Measurements from ENCODE around the gene KRTAP12-4. TPM values are rescaled to one million over a fixed set of nuclear protein-coding genes. Genes with fewer than 3 reads are reported as not detected.
A peak's percentile ranks its signal among the peaks of the same experiment; 100 is the strongest.

Gene KRTAP12-4
- total and polyA plus RNA-seq, 9 of the 15 experiments (the other 6 are each of a cell fraction or from before 2014, with no cell fraction given), result not detected

DNA sequence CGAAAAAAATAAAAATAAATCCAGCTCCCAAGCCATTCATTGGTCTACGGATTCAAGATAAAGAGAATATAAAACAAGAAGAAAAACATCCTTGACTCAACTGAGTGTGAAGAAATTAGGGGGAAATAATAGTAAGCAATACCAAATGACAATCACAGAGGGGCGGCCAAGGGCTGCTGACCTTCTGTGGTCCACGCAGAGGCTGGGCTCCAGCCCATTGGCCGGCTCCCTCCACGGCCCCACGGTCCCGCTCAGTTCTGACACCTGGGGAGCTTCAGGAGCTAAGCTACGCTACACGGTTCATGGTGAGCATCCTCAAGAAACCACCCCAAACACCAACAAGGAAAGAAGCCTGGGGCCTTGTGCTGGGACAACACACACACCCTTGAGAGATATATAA is 42.1 kb upstream of the KRTAP12-4 start:
- Histone ChIP-seq H3K4me3 (no peak overlapping the region), H3K27ac (ENCODE audit: extremely low read depth, low read depth, low read length) (no peak overlapping the region), H3K9ac (ENCODE audit: insufficient read depth in 1 of 2, low read depth in 2 of 2, low read length in 2 of 2) (no peak overlapping the region), H3K79me2 (ENCODE audit: control insufficient read depth, insufficient read depth, low read length) (no peaks in the 10 kb centered on the region), H3K27me3 (ENCODE audit: control insufficient read depth in 2 of 2, insufficient read depth in 2 of 2, low read length in 2 of 2) (peaks cover 33 to 62% of the 10 kb centered on the region in 2 experiments), H4K20me1 (replicated peaks; ENCODE audit: control insufficient read depth, insufficient read depth, low read length) (no peaks in the 10 kb centered on the region), H3K9me3 (replicated peaks; ENCODE audit: control insufficient read depth, insufficient read depth, low read depth, low read length) (no peaks in the 10 kb centered on the region; the same call in 1 of the 2 replicates), H3K4me2 (ENCODE audit: insufficient read depth, low read length) (no peak overlapping the region), H3K4me1 (replicated peaks in 1 of 2; ENCODE audit: control insufficient read depth in 2 of 2, insufficient read depth in 2 of 2, low read length in 2 of 2) (0 out of 5 replicates have a peak, but pooled peaks cover 0 to 4% of the 10 kb centered on the region in 2 experiments), H3K9me1 (ENCODE audit: control insufficient read depth, insufficient read depth, low read length) (peaks cover 3% of the 10 kb centered on the region), H3K36me3 (ENCODE audit: control insufficient read depth, insufficient read depth, low read length) (no peaks in the 10 kb centered on the region), H2AFZ (ENCODE audit: low read depth, low read length) (no peak overlapping the region)
- FAIRE-seq (no peak), DNase-seq (ENCODE audit: extremely low read depth in 1 of 4, low spot score in 3 of 4) (no peak), ATAC-seq (peak; percentile 38; the same call in 2 of the 3 replicates)
- TF ChIP-seq RAD21 (CRISPR knock-in tag; conservative IDR thresholded peaks at IDR 0.05 in 1 of 2, IDR thresholded peaks at IDR 0.05 in 1 of 2) (0 out of 4 replicates have a peak, but pooled peaks of 1 of the 2 experiments have one; percentile 3), TOE1 (IDR thresholded peaks at IDR 0.05; ENCODE audit: borderline replicate concordance) (no peak), TOE1 (CRISPR knock-in tag; IDR thresholded peaks at IDR 0.05; ENCODE audit: borderline replicate concordance, low read depth) (no peak), ZNF165 (CRISPR knock-in tag; IDR thresholded peaks at IDR 0.05; ENCODE audit: borderline replicate concordance) (no peak)
- BruUV-seq (replicated peaks), result no TSS peak
- in situ Hi-C loops (cut with MboI), result no loop called here
- POLR2A ChIA-PET, result interaction anchor here (0.7 to 1.1 kb wide), 3 partner anchors 12 to 86 kb away, joined by 3 to 4 read pairs (median 3); no protein-coding TSS in a partner anchor
- intact Hi-C loops (cut with micrococcal nuclease), result no loop called here
- CTCF ChIA-PET (ENCODE audit: low intra/inter-chr PET ratio), result no interaction called here
- 0% methylated on average over 10 of the region's 10 CpGs for WGBS (ENCODE audit: insufficient coverage, low coverage, missing lambda C conversion rate)

DNA sequence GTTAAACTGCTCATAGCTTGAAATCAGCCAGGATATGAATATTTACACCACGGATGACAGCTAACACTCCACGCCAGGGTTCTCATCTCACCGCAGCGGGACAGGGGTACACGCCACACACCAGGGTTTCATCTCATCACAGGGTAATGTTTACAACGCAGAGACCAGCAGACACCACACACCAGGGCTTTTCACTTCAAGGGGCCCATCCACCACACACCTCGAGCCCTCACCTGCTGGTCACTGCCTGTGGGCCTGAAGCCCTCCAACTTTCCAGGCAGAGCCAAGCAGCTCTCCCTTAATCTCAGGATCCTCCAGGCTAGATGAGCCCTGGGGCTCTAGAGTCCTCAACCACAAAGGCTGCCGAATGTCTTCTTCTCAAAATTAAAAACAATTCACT is 41.2 kb upstream of the KRTAP12-4 start:
- H3K4me2 ChIP-seq (ENCODE audit: insufficient read depth, low read length), result no peak overlapping the region
- H2AFZ ChIP-seq (ENCODE audit: low read depth, low read length), result no peak overlapping the region
- in situ Hi-C loops (cut with MboI) (no loop called here), intact Hi-C loops (cut with micrococcal nuclease) (no loop called here)
- H3K79me2 ChIP-seq (ENCODE audit: control insufficient read depth, insufficient read depth, low read length), result no peaks in the 10 kb centered on the region
- H3K9ac ChIP-seq (ENCODE audit: insufficient read depth in 1 of 2, low read depth in 2 of 2, low read length in 2 of 2), result no peak overlapping the region
- FAIRE-seq (no peak), DNase-seq (ENCODE audit: extremely low read depth in 1 of 4, low spot score in 3 of 4) (no peak), ATAC-seq (no peak)
- no peak overlapping the region for H3K4me3 ChIP-seq
- 0 out of 5 replicates have a peak, but pooled peaks cover 0 to 4% of the 10 kb centered on the region in 2 experiments for H3K4me1 ChIP-seq (replicated peaks in 1 of 2; ENCODE audit: control insufficient read depth in 2 of 2, insufficient read depth in 2 of 2, low read length in 2 of 2)
- H4K20me1 ChIP-seq (replicated peaks; ENCODE audit: control insufficient read depth, insufficient read depth, low read length), result no peaks in the 10 kb centered on the region
- WGBS (ENCODE audit: insufficient coverage, low coverage, missing lambda C conversion rate), result under 1% methylated on average over 8 of the region's 8 CpGs
- TF ChIP-seq PHF21A (IDR thresholded peaks at IDR 0.05; ENCODE audit: borderline replicate concordance, low read depth), result no peak
- TF ChIP-seq ZFX (CRISPR knock-in tag; IDR thresholded peaks at IDR 0.05), result no peak
- no peak for TF ChIP-seq FIP1L1 (IDR thresholded peaks at IDR 0.05; ENCODE audit: low read depth, low read length, poor library complexity, severe bottlenecking)
- no peak for TF ChIP-seq U2AF2 (optimal IDR thresholded peaks at IDR 0.05; ENCODE audit: low read depth, low read length)
- TF ChIP-seq, protein P1, sequence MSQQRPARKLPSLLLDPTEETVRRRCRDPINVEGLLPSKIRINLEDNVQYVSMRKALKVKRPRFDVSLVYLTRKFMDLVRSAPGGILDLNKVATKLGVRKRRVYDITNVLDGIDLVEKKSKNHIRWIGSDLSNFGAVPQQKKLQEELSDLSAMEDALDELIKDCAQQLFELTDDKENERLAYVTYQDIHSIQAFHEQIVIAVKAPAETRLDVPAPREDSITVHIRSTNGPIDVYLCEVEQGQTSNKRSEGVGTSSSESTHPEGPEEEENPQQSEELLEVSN (IDR thresholded peaks at IDR 0.05; ENCODE audit: borderline replicate concordance in 1 of 2, extremely low read depth in 1 of 2, insufficient read depth in 1 of 2, insufficient read length in 1 of 2, low read depth in 1 of 2, low read length in 1 of 2, poor library complexity in 1 of 2, severe bottlenecking in 1 of 2), result no peak
- no peak for TF ChIP-seq HDAC1 (IDR thresholded peaks at IDR 0.05)
- no TSS peak for BruUV-seq (replicated peaks)
- ChIA-PET CTCF (ENCODE audit: low intra/inter-chr PET ratio) (no interaction called here), POLR2A (interaction anchor here (1.1 kb wide), 2 partner anchors 11 to 75 kb away, joined by 3 to 4 read pairs; no protein-coding TSS in a partner anchor)
- no peaks in the 10 kb centered on the region for H3K36me3 ChIP-seq (ENCODE audit: control insufficient read depth, insufficient read depth, low read length)
- peaks cover 24 to 53% of the 10 kb centered on the region in 2 experiments; a peak in 4 of 5 replicates for H3K27me3 ChIP-seq (ENCODE audit: control insufficient read depth in 2 of 2, insufficient read depth in 2 of 2, low read length in 2 of 2)
- H3K27ac ChIP-seq (ENCODE audit: extremely low read depth, low read depth, low read length), result no peak overlapping the region
- no peaks in the 10 kb centered on the region for H3K9me1 ChIP-seq (ENCODE audit: control insufficient read depth, insufficient read depth, low read length)
- H3K9me3 ChIP-seq (replicated peaks; ENCODE audit: control insufficient read depth, insufficient read depth, low read depth, low read length), result no peaks in the 10 kb centered on the region; the same call in 1 of the 2 replicates
